ENCODE data around the gene CAMTA1. TPM values are rescaled to one million over a fixed set of nuclear protein-coding genes. Genes with fewer than 3 reads are reported as not detected.
A peak's percentile ranks its signal among the peaks of the same experiment; 100 is the strongest.

CAMTA1 gene
- total and polyA plus RNA-seq, 4 donors = 48.1 to 140 (median 52.3) TPM

DNA sequence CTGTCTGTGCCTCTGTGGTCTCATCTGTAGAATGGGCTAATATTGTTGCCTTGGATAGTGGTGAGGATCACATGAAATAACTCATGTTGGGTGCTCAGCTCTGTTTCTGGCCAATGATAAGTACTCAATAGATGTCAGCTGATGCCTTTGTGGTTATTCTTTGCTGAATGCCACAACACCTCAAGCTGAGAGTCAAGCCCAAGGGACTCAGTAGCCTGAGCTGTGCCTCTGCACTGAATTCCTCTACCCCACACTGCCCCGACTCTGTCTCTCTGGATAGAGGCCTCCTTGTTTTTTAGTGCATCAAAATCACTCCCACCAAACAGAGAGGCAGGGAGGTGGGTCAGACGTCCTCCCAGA, 789.8 kb downstream of the CAMTA1 start:
- Histone ChIP-seq H3K27ac (ENCODE audit: low read depth in 1 of 2, low read length in 1 of 2) (peak overlapping the region in 1 of 2 donors; percentile 39), H3K4me3 (no peak overlapping the region), H3K36me3 (ENCODE audit: control insufficient read depth in 4 of 4, insufficient read depth in 4 of 4, low read length in 4 of 4) (no peaks in the 10 kb centered on the region), H3K4me1 (ENCODE audit: control insufficient read depth in 5 of 5, insufficient read depth in 5 of 5, low read length in 5 of 5) (peaks cover 0 to 14% (median 0%) of the 10 kb centered on the region in 5 donors), H3K27me3 (ENCODE audit: control insufficient read depth in 3 of 3, insufficient read depth in 3 of 3, low read length in 2 of 3) (no peaks in the 10 kb centered on the region), H3K9ac (ENCODE audit: insufficient read depth in 1 of 2, low read length in 2 of 2) (no peak overlapping the region), H3K9me3 (ENCODE audit: control insufficient read depth in 4 of 4, insufficient read depth in 3 of 4, low read length in 3 of 4) (no peaks in the 10 kb centered on the region)
- TF ChIP-seq, protein P1, sequence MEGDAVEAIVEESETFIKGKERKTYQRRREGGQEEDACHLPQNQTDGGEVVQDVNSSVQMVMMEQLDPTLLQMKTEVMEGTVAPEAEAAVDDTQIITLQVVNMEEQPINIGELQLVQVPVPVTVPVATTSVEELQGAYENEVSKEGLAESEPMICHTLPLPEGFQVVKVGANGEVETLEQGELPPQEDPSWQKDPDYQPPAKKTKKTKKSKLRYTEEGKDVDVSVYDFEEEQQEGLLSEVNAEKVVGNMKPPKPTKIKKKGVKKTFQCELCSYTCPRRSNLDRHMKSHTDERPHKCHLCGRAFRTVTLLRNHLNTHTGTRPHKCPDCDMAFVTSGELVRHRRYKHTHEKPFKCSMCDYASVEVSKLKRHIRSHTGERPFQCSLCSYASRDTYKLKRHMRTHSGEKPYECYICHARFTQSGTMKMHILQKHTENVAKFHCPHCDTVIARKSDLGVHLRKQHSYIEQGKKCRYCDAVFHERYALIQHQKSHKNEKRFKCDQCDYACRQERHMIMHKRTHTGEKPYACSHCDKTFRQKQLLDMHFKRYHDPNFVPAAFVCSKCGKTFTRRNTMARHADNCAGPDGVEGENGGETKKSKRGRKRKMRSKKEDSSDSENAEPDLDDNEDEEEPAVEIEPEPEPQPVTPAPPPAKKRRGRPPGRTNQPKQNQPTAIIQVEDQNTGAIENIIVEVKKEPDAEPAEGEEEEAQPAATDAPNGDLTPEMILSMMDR (IDR thresholded peaks at IDR 0.05; ENCODE audit: control extremely low read depth, extremely low read depth) = no peak
- 83 to 84% methylated on average over 2 of the region's 2 CpGs for WGBS, 2 donors
- DNase-seq (no peak), ATAC-seq (ENCODE audit: insufficient read depth, low FRiP score) (no peak)

DNA sequence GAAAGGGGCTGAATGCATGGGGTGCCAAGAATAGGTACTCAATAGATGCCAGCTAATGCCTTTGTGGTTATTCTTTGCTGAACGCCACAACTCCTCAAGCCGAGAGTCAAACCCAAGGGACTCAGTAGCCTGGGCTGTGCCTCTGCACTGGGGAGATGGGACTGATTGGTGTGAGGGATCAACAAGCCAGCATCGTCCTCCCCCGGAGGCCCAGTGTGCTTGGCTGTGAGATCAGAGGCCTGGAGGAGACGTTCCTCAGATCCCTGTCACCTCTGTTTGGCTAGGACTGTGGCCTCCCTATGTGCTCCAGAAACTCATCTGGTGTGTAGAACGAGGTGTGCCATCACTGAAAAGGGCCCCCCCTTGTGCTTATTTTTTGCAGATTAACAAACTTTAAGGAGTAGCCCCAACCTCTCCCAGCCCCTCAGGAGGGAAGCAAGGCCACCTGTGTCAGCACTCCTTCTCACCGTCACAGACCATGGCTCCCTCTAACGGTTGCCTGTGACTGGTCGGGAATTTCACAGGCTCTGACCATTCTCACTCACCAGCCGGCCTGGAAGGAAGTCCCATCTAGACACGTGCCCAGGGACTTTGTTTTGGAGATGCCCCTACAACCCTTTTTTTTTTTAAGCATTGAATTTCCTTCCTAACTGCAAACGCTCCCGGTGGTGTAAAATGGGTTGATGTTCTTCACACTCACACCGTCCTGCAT, 791.8 kb downstream of the CAMTA1 start:
- Histone ChIP-seq H3K4me1 (ENCODE audit: control insufficient read depth in 5 of 5, insufficient read depth in 5 of 5, low read length in 5 of 5) (peaks cover 0 to 14% (median 0%) of the 10 kb centered on the region in 5 donors), H3K36me3 (ENCODE audit: control insufficient read depth in 4 of 4, insufficient read depth in 4 of 4, low read length in 4 of 4) (no peaks in the 10 kb centered on the region), H3K4me3 (no peak overlapping the region), H3K9me3 (ENCODE audit: control insufficient read depth in 4 of 4, insufficient read depth in 3 of 4, low read length in 3 of 4) (no peaks in the 10 kb centered on the region), H3K9ac (ENCODE audit: insufficient read depth in 1 of 2, low read length in 2 of 2) (no peak overlapping the region), H3K27ac (ENCODE audit: low read depth in 1 of 2, low read length in 1 of 2) (no peak overlapping the region), H3K27me3 (ENCODE audit: control insufficient read depth in 3 of 3, insufficient read depth in 3 of 3, low read length in 2 of 3) (no peaks in the 10 kb centered on the region)
- ATAC-seq (ENCODE audit: insufficient read depth, low FRiP score) (no peak), DNase-seq (peak in 1 of 3 donors; percentile 17)
- TF ChIP-seq, protein P1 (IDR thresholded peaks at IDR 0.05; ENCODE audit: control extremely low read depth, extremely low read depth) = no peak
- 59 to 60% methylated on average over 14 of the region's 14 CpGs for WGBS, 2 donors

DNA sequence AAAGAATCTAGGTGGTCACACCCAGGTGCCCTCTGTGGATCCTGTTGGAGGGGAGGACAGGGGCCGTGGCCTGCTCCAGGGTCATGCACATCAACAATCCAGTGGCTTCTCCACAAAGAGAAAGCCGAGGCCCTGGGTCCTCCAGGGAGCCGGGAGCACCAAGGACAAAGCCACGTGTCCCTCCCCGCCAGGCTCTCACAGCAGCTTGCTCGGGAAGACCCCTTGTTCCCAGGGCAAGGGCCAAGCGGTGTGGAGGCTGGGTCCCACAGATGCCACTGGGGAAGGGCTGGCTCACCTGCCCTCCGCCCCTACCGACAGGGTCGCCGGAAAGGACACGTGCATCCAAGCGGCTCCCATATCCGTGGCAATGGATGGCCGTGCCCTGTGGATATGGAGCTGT, 793.0 kb downstream of the CAMTA1 start:
- Histone ChIP-seq H3K9ac (ENCODE audit: insufficient read depth in 1 of 2, low read length in 2 of 2) (no peak overlapping the region), H3K9me3 (ENCODE audit: control insufficient read depth in 4 of 4, insufficient read depth in 3 of 4, low read length in 3 of 4) (no peaks in the 10 kb centered on the region), H3K36me3 (ENCODE audit: control insufficient read depth in 4 of 4, insufficient read depth in 4 of 4, low read length in 4 of 4) (no peaks in the 10 kb centered on the region), H3K4me1 (ENCODE audit: control insufficient read depth in 5 of 5, insufficient read depth in 5 of 5, low read length in 5 of 5) (peaks cover 0 to 11% (median 0%) of the 10 kb centered on the region in 5 donors), H3K27ac (ENCODE audit: low read depth in 1 of 2, low read length in 1 of 2) (no peak overlapping the region), H3K4me3 (no peak overlapping the region), H3K27me3 (ENCODE audit: control insufficient read depth in 3 of 3, insufficient read depth in 3 of 3, low read length in 2 of 3) (no peaks in the 10 kb centered on the region)
- TF ChIP-seq, protein P1 (IDR thresholded peaks at IDR 0.05; ENCODE audit: control extremely low read depth, extremely low read depth) = no peak
- DNase-seq (no peak), ATAC-seq (ENCODE audit: insufficient read depth, low FRiP score) (no peak)
- WGBS, 2 donors = 94 to 95% methylated on average over 15 of the region's 15 CpGs

DNA sequence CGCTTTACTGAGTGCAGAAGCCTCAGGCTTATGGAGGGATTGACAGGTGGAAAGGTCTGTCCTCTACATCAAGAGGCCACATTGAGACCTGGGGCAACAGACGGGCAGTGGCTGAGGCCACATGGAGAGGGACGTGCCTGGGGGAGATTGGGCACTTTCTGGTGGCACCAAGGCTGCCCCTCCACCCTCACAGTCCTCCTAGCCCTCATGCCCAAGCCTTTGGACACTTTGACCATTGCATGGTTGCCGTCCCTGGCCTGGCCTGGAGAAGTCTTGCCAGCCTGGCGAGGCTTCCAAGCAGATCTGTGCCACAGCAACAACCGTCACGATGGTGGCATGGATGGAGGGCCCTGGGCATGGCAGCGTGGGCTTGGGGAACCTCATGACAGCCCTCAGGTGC, 793.8 kb downstream of the CAMTA1 start:
- no peaks in the 10 kb centered on the region for H3K9me3 ChIP-seq (ENCODE audit: control insufficient read depth in 4 of 4, insufficient read depth in 3 of 4, low read length in 3 of 4)
- WGBS, 2 donors = 93 to 95% methylated on average over 8 of the region's 8 CpGs
- no peak overlapping the region for H3K9ac ChIP-seq (ENCODE audit: insufficient read depth in 1 of 2, low read length in 2 of 2)
- DNase-seq (no peak), ATAC-seq (ENCODE audit: insufficient read depth, low FRiP score) (no peak)
- TF ChIP-seq, protein P1 (IDR thresholded peaks at IDR 0.05; ENCODE audit: control extremely low read depth, extremely low read depth) = no peak
- no peak overlapping the region for H3K27ac ChIP-seq (ENCODE audit: low read depth in 1 of 2, low read length in 1 of 2)
- no peaks in the 10 kb centered on the region for H3K27me3 ChIP-seq (ENCODE audit: control insufficient read depth in 3 of 3, insufficient read depth in 3 of 3, low read length in 2 of 3)
- no peaks in the 10 kb centered on the region for H3K36me3 ChIP-seq (ENCODE audit: control insufficient read depth in 4 of 4, insufficient read depth in 4 of 4, low read length in 4 of 4)
- no peak overlapping the region for H3K4me3 ChIP-seq
- peaks cover 0 to 10% (median 0%) of the 10 kb centered on the region in 5 donors for H3K4me1 ChIP-seq (ENCODE audit: control insufficient read depth in 5 of 5, insufficient read depth in 5 of 5, low read length in 5 of 5)

All from lung (tissue), 12 donors.